ENCODE data around the gene DLX2.
A peak's percentile ranks its signal among the peaks of the same experiment; 100 is the strongest.

The DLX2 gene

GRCh38 chr2:172106108-172106961 lies 3.6 kb upstream of the DLX2 start:
- TF ChIP-seq CTCF (IDR thresholded peaks at IDR 0.05): no peak
- no peak for DNase-seq (ENCODE audit: low spot score)
- H3K27ac ChIP-seq: no peak overlapping the region
- H3K4me3 ChIP-seq: peak overlapping the region; percentile 41

- peak overlapping the region; percentile 41 for H3K4me3 ChIP-seq
- no peak for TF ChIP-seq CTCF (IDR thresholded peaks at IDR 0.05)
- no peak overlapping the region for H3K27ac ChIP-seq
- DNase-seq (ENCODE audit: low spot score): no peak
These were observed 2.9 kb upstream of the DLX2 start for GRCh38 chr2:172105471-172106107.

DNA sequence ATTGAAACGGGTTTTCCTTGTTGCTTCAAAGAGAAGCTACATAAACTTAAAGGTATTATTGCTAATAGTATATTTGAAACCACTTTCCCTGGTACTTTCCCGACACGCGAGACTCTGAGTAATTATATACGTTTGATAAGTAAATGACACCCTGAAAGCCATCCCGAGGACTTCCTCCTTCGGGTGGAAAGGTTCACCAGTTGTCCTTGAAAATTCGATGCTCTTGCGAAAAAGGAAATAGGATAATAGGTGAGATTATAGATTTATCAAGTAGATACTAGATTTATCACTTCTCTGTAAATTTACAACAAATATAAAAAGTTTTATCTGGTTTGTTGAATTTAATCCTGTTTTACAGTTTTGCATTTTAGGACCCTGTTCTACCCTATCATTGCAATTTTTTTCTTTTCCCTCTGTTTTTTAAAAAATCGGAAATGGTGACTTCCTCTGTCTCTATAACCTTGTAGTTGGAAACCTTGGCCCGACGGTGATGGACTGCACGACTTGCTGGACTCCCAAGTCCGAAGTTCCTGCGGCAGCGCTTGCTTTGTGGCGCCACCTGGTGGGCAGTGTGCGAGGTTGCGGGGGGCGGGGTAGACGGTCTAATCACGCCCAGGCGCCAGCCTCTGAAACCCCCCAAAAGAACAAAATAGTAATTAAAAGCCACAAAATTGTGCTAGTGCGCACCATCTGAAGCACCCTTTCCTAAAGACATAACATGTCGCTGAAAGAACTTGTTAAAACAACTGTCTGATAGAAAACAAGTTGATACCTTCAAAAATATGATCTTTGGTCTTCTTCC lies 972 bp upstream of the DLX2 start:
- peak; percentile 59 for TF ChIP-seq CTCF (IDR thresholded peaks at IDR 0.05)
- no peak overlapping the region for H3K27ac ChIP-seq
- H3K4me3 ChIP-seq: peak overlapping the region; percentile 70
- no peak for DNase-seq (ENCODE audit: low spot score)

DNA sequence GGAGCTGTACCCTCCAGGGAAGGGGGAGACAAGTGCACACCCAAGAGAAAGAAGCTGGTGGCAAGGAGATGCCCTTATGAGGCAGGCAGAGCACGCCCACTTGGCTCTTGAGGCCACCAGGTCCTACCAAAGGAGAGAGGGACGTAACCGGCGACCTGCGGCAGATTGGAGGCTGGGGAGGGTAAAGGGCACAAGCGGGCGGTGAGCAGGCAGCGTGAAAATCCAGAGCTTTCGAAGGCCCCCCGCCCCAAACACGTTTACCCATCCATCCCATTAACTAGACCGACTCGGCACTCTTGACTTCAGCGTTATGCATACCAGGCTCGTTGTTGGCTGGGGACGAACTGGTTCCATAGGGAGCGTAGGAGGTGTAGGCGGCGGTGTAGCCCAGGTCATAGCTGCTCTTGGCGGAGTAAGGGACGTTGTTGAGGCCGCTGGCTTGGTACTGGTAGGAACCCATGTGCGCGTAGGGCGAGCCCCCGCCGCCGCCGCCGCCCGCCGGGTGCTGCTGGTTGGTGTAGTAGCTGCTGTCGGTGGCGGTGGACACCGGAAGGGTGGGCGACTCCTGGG lies 794 bp downstream of the DLX2 start:
- DNase-seq (ENCODE audit: low spot score): no peak
- no peak for TF ChIP-seq CTCF (IDR thresholded peaks at IDR 0.05)
- Histone ChIP-seq H3K27ac (peak overlapping the region in 1 of 2 donors; percentile 5), H3K4me3 (peak overlapping the region; percentile 70)

- no peak for TF ChIP-seq CTCF (IDR thresholded peaks at IDR 0.05)
- Histone ChIP-seq H3K27ac (no peak overlapping the region), H3K4me3 (peak overlapping the region; percentile 70)
- no peak for DNase-seq (ENCODE audit: low spot score)
These were observed 1.5 kb downstream of the DLX2 start for GRCh38 chr2:172100935-172101820.
